NCI-H526 (cell line): ENCODE results near the gene RIOK2.
"Not testable (repeated sequence)": the region's sequence is repeated elsewhere in the genome, so short reads cannot be mapped to it uniquely, and the experiment has no call there.

ENCODE experiments used
- DNase-seq, 2 experiments: peaks; one replicate each; lab custom pipeline; 2025; lab: John Stamatoyannopoulos, UW

Gene RIOK2

GRCh38 chr5:97167435-97167834, 15.6 kb downstream of the RIOK2 start:
- no peak for DNase-seq

- DNase-seq, result peak; percentile 4 to 19
Measured at GRCh38 chr5:97165726-97166125, 17.3 kb downstream of the RIOK2 start.

- DNase-seq, result no peak
Measured at GRCh38 chr5:97164846-97165245, 18.2 kb downstream of the RIOK2 start.

- DNase-seq, result no peak
Measured at GRCh38 chr5:97163790-97164285, 19.2 kb downstream of the RIOK2 start.

- no peak for DNase-seq
Measured at GRCh38 chr5:97163360-97163764, 19.7 kb downstream of the RIOK2 start.

GRCh38 chr5:97162045-97162444, 21.0 kb downstream of the RIOK2 start:
- peak; percentile 49 to 78 for DNase-seq

GRCh38 chr5:97157689-97158088, 25.4 kb downstream of the RIOK2 start:
- no peak for DNase-seq

GRCh38 chr5:97151370-97151769, 31.7 kb downstream of the RIOK2 start:
- DNase-seq, result no peak

GRCh38 chr5:97150401-97150800, 32.6 kb downstream of the RIOK2 start:
- no peak for DNase-seq

GRCh38 chr5:97149709-97150108, 33.3 kb downstream of the RIOK2 start:
- DNase-seq, result no peak

- no peak for DNase-seq
Measured at GRCh38 chr5:97148288-97148687, 34.8 kb downstream of the RIOK2 start.

- no peak for DNase-seq
Measured at GRCh38 chr5:97143704-97144103, 39.3 kb downstream of the RIOK2 start.

GRCh38 chr5:97142521-97143254, 40.4 kb downstream of the RIOK2 start, which contains the start of gene LIX1:
TSS of gene LIX1 (minus strand) at chr5:97142611. CDS start at chr5:97142576, 35 bp downstream.
- peak; percentile 23 to 72 for DNase-seq

GRCh38 chr5:97141539-97141938, 41.5 kb downstream of the RIOK2 start:
- DNase-seq, result no peak

- no peak for DNase-seq
Measured at GRCh38 chr5:97141031-97141430, 42.0 kb downstream of the RIOK2 start.

- not testable (repeated sequence) for DNase-seq
Measured at GRCh38 chr5:97140250-97140649, 42.8 kb downstream of the RIOK2 start.

GRCh38 chr5:97136475-97136874, 46.6 kb downstream of the RIOK2 start:
- no peak for DNase-seq

GRCh38 chr5:97135868-97136267, 47.2 kb downstream of the RIOK2 start:
- DNase-seq, result no peak

- no peak for DNase-seq
Measured at GRCh38 chr5:97134634-97135033, 48.4 kb downstream of the RIOK2 start.

GRCh38 chr5:97133101-97133500, 49.9 kb downstream of the RIOK2 start:
- no peak for DNase-seq

GRCh38 chr5:97131921-97132320, 51.1 kb downstream of the RIOK2 start:
- DNase-seq, result no peak

GRCh38 chr5:97131139-97131710, 51.8 kb downstream of the RIOK2 start:
- DNase-seq, result no peak

GRCh38 chr5:97127727-97128126, 55.3 kb downstream of the RIOK2 start:
- DNase-seq, result no peak
